NCI-H82 treated with DMSO at 0.1 percent for 48 hours (cell line): ENCODE measurements around the gene EGLN2.
A peak's percentile ranks its signal among the peaks of the same experiment; 100 is the strongest.
"Not testable (repeated sequence)": the region's sequence is repeated elsewhere in the genome, so short reads cannot be mapped to it uniquely, and the experiment has no call there.

Experiments
- DNase-seq: peaks from one replicate; lab custom pipeline; 2025; ENCODE audit not compliant: unreplicated experiment; lab: John Stamatoyannopoulos, UW

EGLN2 gene

GRCh38 chr19:40801426-40802299 is 2.7 kb downstream of the EGLN2 start:
- no peak for DNase-seq

- no peak for DNase-seq
Measured at GRCh38 chr19:40802300-40803169, 3.5 kb downstream of the EGLN2 start.

- no peak for DNase-seq
Measured at GRCh38 chr19:40803170-40803856, 4.3 kb downstream of the EGLN2 start.

GRCh38 chr19:40803857-40804782 is 5.1 kb downstream of the EGLN2 start:
- no peak for DNase-seq

- DNase-seq: no peak
Measured at GRCh38 chr19:40804783-40805242, 5.8 kb downstream of the EGLN2 start.

DNA sequence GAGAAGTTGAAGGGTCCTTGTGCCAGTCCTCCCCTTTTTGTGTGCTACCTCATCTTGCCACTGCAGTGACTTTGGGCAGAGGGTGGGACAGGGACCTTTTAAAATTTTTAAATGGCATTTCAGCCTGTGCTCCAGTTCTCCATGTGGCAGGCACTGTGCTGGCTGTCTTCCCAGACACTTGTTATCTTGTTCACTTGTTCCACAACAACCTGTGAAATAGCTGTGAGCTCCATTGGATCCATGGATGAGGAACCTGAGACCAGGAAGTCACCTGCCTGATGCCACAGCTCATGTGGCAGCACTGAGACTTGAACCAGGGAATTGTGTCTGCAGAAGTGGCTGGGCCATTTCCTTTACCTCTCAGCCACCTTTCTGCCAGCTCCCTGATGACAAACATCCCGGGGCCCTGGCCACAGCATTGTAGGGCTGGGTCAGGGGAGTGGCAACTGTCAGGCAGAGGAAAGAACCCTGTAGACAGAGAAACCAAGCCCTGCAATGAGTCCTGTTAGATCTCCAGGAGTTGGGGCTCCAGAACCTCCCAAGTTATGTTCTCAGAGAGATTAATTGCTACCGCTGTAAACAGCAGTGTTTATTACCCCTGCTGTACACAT is 6.4 kb downstream of the EGLN2 start:
- DNase-seq: no peak

- no peak for DNase-seq
Measured at GRCh38 chr19:40806423-40807146, 7.6 kb downstream of the EGLN2 start.

DNA sequence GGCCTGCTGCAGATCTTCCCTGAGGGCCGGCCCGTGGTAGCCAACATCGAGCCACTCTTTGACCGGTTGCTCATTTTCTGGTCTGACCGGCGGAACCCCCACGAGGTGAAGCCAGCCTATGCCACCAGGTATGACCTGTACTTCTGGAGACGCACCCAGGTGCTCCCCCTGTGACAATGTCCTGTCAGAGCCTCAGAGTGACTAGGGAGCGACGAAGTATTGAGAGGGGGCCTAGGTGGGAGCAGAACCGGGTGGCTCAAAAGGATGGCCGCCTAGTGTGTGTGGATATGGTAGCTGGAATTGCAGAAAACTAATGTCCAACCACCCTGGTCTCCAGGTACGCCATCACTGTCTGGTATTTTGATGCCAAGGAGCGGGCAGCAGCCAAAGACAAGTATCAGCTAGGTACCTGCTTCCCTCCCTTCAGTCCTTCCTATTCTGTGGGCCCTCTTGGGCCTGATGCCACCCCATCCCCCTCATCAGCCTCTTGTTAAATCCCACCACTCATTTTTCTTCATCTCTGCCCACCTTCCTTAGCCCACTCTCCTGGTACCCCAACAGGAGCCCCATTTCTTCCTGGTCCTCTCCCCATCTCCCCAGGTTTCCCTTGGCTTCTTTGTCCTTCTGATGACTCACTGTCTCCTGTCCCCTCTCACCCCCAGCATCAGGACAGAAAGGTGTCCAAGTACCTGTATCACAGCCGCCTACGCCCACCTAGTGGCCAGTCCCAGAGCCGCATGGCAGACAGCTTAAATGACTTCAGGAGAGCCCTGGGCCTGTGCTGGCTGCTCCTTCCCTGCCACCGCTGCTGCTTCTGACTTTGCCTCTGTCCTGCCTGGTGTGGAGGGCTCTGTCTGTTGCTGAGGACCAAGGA is 8.4 kb downstream of the EGLN2 start:
- no peak for DNase-seq

DNA sequence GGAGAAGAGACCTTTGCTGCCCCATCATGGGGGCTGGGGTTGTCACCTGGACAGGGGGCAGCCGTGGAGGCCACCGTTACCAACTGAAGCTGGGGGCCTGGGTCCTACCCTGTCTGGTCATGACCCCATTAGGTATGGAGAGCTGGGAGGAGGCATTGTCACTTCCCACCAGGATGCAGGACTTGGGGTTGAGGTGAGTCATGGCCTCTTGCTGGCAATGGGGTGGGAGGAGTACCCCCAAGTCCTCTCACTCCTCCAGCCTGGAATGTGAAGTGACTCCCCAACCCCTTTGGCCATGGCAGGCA is 9.0 kb downstream of the EGLN2 start:
- DNase-seq: no peak

DNA sequence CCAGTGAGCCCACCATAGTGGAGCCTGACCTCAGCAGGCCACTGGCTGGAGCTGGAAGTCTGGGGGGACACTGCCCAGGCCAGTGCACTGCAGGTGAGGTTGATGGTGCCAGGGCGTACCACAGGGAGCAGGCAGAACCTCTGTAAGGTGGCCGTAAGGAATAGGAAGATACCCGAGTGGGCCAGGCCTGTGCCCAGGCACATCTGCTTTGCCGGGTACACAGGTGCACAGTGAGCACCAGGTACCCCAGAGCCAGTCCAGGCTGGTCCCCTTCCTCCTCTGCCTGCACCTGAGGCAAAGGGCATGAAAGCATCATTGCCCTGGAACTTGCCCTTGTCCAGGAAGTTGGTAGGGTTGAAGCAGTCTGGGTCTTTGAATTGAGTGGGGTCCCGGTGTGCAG is 9.5 kb downstream of the EGLN2 start:
- DNase-seq: no peak

- no peak for DNase-seq
Measured at GRCh38 chr19:40809358-40810086, 10.5 kb downstream of the EGLN2 start.

DNA sequence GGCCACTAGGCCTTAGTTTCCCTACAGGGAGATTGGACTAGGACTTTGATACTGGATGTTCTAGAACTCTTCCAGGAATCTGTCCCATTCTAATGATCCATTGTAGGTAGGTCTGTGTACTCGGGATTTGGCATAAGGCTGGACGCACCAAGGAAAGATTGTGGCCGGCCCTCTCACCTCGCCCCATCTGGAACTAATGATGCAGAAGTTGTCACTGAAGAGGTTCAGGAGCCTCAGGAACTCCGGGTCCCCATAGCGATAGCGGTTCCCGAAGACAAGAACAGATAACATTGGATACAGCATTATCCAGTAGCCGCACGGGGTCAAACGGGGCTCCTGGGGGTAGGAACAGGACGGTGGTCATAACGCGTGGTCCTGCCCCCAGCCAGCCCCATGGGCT is 11.2 kb downstream of the EGLN2 start:
- DNase-seq: no peak

GRCh38 chr19:40810649-40811408 is 11.8 kb downstream of the EGLN2 start:
- DNase-seq: peak; percentile 60

GRCh38 chr19:40811478-40812341 is 12.7 kb downstream of the EGLN2 start:
- no peak for DNase-seq

- not testable (repeated sequence) for DNase-seq
Measured at GRCh38 chr19:40812571-40812970, 13.6 kb downstream of the EGLN2 start.

GRCh38 chr19:40813182-40813581 is 14.2 kb downstream of the EGLN2 start:
- DNase-seq: no peak
